ENCODE measurements around the gene AK4. TPM values are rescaled to one million over a fixed set of nuclear protein-coding genes. Genes with fewer than 3 reads are reported as not detected.
A peak's percentile ranks its signal among the peaks of the same experiment; 100 is the strongest.

AK4 gene
- polyA plus RNA-seq, 2 of the 4 experiments (the other 2 are of a cell fraction): 10.6 to 25.9 TPM

GRCh38 chr1:65208563-65208973 lies 60.6 kb downstream of the AK4 start:
- no peaks in the 10 kb centered on the region for H3K4me1 ChIP-seq
- ChIA-PET POLR2A (no interaction called here), CTCF (interaction anchor here (0.6 to 3.2 kb wide), 25 partner anchors 9 to 498 kb away, joined by 3 to 16 read pairs (median 4); no protein-coding TSS in a partner anchor)
- WGBS (ENCODE audit: missing lambda C conversion rate): 93% methylated on average over 5 of the region's 8 CpGs
- no peak overlapping the region for H3K4me3 ChIP-seq
- H3K9me3 ChIP-seq: no peaks in the 10 kb centered on the region
- H3K4me2 ChIP-seq: no peak overlapping the region
- H3K27ac ChIP-seq: no peak overlapping the region
- ATAC-seq (no peak), DNase-seq (ENCODE audit: low read depth in 1 of 2, low spot score in 1 of 2) (no peak), FAIRE-seq (no peak)
- no peak for TF ChIP-seq EP300 (IDR thresholded peaks at IDR 0.05)
- TF ChIP-seq ELK1 (IDR thresholded peaks at IDR 0.05; ENCODE audit: low read depth, low read length): no peak
- TF ChIP-seq RNF2 (IDR thresholded peaks at IDR 0.05; ENCODE audit: borderline replicate concordance, low read depth): no peak
- TF ChIP-seq PHF8 (IDR thresholded peaks at IDR 0.05; ENCODE audit: borderline replicate concordance, low read depth): no peak
- no peak for TF ChIP-seq MAX (IDR thresholded peaks at IDR 0.05)
- TF ChIP-seq HOXB5 (CRISPR knock-in tag; IDR thresholded peaks at IDR 0.05): no peak
- TF ChIP-seq FOSL2 (IDR thresholded peaks at IDR 0.05): no peak
- TF ChIP-seq FOSL2 (CRISPR knock-in tag; IDR thresholded peaks at IDR 0.05): no peak
- no peak for TF ChIP-seq EHMT2 (IDR thresholded peaks at IDR 0.05; ENCODE audit: low read depth)
- TF ChIP-seq POLR2A (IDR thresholded peaks at IDR 0.05; ENCODE audit: low read length): no peak
- TF ChIP-seq ZFP36 (IDR thresholded peaks at IDR 0.05; ENCODE audit: borderline replicate concordance, partially characterized antibody): no peak

GRCh38 chr1:65209005-65209885 lies 61.2 kb downstream of the AK4 start:
- CTCF ChIA-PET: interaction anchor here (0.6 to 3.2 kb wide), 30 partner anchors 8 to 498 kb away, joined by 3 to 16 read pairs (median 4); no protein-coding TSS in a partner anchor
- Histone ChIP-seq H3K27ac (no peak overlapping the region), H3K4me2 (no peak overlapping the region), H3K4me3 (no peak overlapping the region), H3K4me1 (no peaks in the 10 kb centered on the region), H3K9me3 (no peaks in the 10 kb centered on the region)
- TF ChIP-seq SMC3 (IDR thresholded peaks at IDR 0.05) (peak; percentile 62), TP53 (CRISPR knock-in tag; IDR thresholded peaks at IDR 0.05) (no peak), CTCF (IDR thresholded peaks at IDR 0.05) (peak; percentile 54), RAD21 (conservative IDR thresholded peaks at IDR 0.05 in 1 of 2, IDR thresholded peaks at IDR 0.05 in 1 of 2) (peak; percentile 60 to 62)
- FAIRE-seq (no peak), DNase-seq (ENCODE audit: low read depth in 1 of 2, low spot score in 1 of 2) (peak; percentile 28 to 62), ATAC-seq (peak; percentile 82 to 83)
- POLR2A ChIA-PET: no interaction called here
- 48% methylated on average over 6 of the region's 6 CpGs for WGBS (ENCODE audit: missing lambda C conversion rate)

GRCh38 chr1:65210325-65210724 lies 62.3 kb downstream of the AK4 start:
- POLR2A ChIA-PET: no interaction called here
- ATAC-seq: no peak
- WGBS (ENCODE audit: missing lambda C conversion rate): 93% methylated on average over 5 of the region's 5 CpGs

More at GRCh38 chr1:65210325-65210724, 62.3 kb downstream of the AK4 start:
- FAIRE-seq (no peak), DNase-seq (ENCODE audit: low read depth in 1 of 2, low spot score in 1 of 2) (no peak)
- Histone ChIP-seq H3K4me3 (no peak overlapping the region), H3K4me2 (no peak overlapping the region), H3K4me1 (no peaks in the 10 kb centered on the region), H3K9me3 (no peaks in the 10 kb centered on the region), H3K27ac (no peak overlapping the region)
- CTCF ChIA-PET: interaction anchor here (0.8 to 3.2 kb wide), 6 partner anchors 10 to 477 kb away, joined by 3 to 16 read pairs (median 8); no protein-coding TSS in a partner anchor
- no peak for TF ChIP-seq JUNB (IDR thresholded peaks at IDR 0.05)
- TF ChIP-seq CHD4 (IDR thresholded peaks at IDR 0.05; ENCODE audit: borderline replicate concordance): no peak
- TF ChIP-seq TFCP2L1 (CRISPR knock-in tag; IDR thresholded peaks at IDR 0.05): no peak
- no peak for TF ChIP-seq CHD2 (IDR thresholded peaks at IDR 0.05; ENCODE audit: low read length, partially characterized antibody)
- no peak for TF ChIP-seq CBX8 (IDR thresholded peaks at IDR 0.05)
- TF ChIP-seq BCL3 (IDR thresholded peaks at IDR 0.05): no peak
